HG03520 (cell line): ENCODE results near the gene CD6.

ENCODE experiments used
- ATAC-seq: cut with Tn5 transposase; IDR thresholded peaks from one replicate; pipeline ENCODE4 v1.9.1; 2021; ENCODE audit warnings: mild to moderate bottlenecking, moderate library complexity; ENCODE audit not compliant: unreplicated experiment

The CD6 gene

DNA sequence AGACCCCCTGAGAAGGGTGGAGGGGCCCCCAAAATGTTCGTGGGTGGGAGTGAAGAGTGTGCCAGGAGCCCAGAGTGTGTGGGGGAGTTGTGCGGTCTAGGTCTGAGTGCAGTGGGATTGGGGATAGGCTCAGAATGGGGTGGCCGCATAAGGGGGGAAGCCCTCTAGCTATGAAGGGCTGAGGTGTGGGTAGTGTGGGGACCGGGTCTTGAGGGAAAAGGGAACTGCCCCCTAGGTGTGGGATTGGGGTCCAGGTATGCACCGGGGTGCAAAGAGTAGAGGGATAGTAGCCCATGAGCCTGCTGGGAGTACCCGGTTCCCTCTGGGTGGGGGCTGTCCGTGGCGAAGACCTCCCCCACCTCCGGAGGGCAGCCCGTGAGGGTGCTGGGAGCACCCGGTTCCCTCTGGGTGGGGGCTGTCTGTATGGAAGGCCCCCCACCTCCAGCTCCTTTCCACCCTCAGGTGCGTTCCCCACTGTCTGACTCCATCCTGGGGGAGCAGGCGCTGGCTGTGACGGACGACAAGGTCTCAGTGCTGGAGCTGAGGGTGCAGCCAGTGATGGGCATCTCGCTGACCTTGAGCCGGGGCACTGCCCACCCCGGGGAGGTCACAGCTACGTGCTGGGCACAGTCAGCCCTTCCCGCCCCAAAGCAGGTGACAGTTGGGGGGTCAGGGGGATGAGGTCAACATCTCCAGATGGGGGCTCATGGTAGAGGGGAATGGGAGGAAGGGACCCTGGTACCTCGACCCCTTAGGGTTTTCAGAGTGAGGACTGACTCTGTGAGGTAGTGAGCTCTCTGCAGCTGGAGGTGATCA is 36.5 kb upstream of the CD6 start:
- no peak for ATAC-seq

DNA sequence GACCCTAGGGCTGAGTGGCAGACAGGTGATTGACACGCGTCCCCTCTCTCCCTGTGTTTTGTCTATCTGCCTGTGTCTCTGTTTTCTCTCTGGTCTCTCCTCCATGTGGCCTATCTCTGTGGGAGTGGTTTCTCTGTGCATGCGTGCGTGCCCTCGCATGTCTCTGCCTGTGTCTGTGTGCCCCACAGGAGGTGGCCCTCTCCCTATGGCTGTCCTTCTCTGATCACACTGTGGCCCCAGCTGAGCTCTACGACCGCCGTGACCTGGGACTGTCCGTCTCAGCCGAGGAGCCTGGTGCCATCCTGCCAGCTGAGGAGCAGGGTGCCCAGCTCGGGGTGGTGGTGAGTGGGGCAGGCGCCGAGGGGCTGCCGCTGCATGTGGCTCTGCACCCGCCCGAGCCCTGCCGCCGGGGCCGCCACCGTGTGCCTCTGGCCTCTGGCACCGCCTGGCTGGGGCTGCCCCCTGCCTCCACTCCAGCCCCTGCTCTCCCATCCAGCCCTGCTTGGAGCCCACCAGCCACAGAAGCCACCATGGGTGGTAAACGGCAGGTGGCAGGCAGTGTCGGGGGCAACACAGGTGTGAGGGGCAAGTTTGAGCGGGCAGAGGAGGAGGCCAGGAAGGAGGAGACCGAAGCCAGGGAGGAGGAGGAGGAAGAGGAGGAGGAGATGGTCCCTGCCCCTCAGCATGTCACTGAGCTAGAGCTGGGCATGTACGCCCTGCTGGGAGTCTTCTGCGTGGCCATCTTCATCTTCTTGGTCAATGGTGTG is 35.6 kb upstream of the CD6 start:
- ATAC-seq: no peak

DNA sequence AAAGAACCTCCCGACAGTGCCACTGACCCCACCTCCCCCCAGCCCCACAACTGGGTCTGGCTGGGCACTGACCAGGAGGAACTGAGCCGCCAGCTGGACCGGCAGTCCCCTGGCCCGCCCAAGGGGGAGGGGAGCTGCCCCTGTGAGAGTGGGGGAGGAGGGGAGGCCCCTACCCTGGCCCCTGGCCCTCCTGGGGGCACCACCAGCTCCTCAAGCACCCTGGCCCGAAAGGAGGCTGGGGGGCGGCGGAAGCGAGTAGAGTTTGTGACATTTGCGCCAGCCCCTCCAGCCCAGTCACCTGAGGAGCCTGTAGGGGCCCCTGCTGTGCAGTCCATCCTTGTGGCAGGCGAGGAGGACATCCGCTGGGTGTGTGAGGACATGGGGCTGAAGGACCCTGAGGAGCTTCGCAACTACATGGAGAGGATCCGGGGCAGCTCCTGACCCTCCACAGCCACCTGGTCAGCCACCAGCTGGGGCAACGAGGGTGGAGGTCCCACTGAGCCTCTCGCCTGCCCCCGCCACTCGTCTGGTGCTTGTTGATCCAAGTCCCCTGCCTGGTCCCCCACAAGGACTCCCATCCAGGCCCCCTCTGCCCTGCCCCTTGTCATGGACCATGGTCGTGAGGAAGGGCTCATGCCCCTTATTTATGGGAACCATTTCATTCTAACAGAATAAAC is 34.9 kb upstream of the CD6 start:
- ATAC-seq: no peak

DNA sequence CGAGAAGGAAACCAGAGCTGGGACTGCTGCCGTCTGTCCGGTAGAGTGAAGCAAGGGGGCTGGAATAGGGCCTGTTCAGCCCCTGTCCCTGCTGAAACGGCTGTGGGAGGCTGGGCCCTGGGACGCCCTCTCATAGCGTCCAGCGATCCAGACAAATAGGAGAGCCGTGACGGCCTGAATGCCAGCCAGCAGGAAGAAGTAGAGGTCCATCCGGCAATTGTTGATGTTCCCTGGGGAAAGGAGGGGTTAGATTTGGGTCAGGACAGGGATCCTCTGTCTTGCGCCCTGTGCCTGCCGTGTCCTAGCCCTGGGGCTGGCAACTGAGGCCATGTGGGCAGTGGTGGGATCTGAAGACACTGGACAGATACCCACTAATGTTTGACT is 34.3 kb upstream of the CD6 start:
- no peak for ATAC-seq

DNA sequence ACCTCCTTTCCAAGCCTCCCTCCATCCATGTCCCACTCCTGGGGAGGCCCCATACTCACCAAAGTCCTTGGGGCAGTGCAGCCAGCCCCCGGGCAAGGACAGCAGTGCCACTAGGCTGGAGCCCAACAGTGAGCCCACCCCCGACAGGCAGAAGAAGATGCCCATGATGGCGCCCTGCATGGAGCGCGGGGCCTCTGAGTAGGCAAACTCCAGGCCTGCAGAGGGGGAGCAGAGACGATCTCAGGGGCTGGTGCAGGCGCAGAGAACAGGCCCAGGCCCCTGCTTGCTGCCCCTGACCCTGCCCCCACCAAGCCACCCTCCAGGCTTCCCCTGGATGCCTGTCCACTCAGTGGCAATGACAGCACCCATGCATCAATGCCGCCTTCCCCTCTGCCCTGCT is 33.7 kb upstream of the CD6 start:
- no peak for ATAC-seq

DNA sequence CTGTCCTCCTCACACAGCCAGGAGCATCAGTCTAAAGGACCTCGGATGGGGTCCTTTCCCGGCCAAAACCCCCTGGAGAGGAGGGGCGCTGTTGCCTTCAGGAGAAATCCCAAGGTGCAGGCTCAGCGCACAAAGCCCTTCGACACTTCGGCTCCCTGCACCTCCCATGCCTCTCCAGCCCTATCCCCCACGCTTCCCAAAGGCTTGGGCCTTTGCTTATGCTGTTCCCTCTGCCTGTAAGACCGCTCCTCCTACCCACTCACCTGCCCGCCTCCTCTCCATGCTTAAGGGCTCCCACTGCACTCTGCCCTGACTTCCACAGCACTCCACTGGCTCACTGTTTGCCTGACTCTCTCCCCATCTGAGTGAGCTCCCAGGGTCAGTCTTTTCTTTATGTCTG is 33.0 kb upstream of the CD6 start:
- no peak for ATAC-seq

DNA sequence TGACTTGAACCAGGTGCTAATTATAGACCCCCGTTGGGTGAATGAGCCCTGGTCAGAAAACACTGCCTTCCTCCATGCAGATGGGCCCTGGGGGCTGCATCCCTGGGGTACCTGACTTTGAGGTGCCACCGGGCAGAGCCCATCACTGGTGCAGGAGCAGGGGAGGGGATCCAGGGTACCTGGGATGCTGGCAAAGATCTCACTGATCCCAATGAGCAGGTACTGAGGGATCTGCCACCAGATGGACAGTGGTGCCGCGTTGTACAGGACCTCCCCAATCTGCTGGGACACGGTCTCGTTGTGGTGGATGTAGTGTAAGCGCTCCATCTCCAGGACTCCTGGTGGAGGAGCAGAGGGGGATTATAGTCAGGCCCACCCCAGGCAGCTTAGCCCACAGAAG is 32.2 kb upstream of the CD6 start:
- ATAC-seq: no peak

DNA sequence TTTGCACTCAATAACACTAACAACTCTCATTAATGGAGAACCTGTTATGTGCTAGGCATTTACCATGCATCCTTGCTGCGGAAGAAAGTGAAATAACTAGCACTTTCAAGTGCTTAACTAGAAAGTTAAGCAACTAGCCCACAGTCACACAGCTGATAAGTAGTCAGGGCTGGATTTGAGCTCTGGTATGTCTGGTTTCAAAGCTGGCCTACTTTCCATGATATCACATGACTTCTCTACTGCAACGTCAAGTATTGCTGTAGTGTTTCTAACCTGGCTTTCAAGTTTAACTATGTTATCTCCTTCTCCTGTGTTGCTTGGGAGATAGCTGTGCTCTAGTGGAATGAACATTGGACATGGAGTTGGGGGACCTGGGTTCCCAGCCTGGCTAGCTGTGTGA is 31.6 kb upstream of the CD6 start:
- ATAC-seq: no peak

DNA sequence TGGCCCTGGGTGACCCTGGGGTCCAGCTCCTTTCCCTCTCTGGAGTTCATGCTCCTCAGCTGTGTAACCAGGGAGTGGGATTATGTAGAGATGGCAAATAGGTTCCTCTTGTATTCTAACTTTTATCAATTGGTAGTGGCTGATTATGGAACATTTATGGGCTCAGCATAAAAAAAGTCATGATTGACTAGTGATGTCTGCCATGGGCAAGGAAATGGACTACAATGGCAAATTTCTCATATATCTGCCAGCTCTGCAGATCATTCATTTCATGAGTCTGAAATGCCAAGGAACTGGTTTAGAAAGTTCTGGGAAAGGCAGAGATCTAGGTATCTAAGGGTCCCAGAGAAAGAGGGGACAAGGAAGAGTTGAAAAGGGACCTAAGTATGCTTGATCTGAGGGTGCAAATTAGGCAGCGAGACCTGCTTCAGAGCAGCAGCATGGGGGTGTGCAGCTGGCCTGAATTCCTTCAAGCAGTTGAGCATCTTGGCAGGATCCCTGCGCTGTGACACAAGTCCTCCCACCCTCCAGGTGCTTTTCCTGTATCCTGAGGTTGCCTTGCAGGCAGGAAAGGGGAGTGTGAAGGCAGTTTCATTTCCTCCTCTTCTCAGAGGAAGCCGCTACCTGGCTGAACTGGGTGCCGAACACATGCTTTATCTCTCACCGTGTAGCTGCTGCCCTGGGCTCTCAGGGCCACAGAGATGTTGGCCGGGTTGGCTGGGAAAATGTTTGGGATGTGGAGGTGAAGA is 29.9 kb upstream of the CD6 start:
- ATAC-seq: no peak

DNA sequence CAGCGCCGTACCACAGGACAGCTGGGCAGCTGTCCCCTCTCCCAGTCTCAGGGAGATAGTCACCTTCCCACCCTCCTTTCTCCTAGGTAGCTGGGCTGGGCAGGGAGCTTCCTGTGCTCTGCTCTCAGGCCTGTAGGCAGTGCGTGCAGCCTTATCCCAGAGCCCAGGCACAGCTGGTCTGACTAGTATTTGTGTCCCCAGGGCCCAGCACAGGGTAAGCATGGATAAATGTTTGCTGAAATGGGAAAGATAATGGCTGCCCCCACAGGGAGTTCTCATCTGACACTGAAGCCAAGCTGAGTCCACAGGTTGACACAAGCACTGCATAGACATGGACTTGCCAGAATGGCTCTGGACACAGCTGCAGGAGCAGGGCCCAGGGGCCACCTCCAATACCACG is 29.3 kb upstream of the CD6 start:
- ATAC-seq: no peak

DNA sequence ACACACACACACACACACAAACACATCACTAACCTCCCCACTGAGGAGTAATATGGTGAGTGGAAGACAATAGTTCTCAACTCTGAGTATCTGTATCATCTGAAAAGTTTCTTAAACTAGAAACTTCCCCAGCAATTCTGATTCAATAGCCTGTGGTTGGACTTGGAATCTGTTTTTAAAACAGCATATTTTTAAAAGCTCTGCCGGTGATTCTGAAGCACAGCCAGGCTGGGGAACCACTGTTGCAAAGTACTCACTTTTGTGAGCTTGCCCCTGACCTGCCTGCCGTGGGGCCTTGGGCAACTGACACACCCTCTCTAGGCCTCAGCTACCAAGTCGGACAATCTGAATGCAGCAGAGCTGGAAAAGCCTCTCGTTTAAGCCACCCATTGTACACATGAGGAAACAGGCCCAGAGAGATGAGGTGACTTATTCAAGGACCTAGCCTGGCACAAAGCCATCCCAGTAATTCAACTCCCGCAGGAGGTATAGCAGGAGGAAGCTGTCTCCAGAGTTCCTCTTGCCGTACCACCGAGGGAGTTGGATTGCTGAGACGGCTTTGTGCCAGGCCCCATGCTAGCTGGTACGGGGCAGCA is 28.4 kb upstream of the CD6 start:
- no peak for ATAC-seq

DNA sequence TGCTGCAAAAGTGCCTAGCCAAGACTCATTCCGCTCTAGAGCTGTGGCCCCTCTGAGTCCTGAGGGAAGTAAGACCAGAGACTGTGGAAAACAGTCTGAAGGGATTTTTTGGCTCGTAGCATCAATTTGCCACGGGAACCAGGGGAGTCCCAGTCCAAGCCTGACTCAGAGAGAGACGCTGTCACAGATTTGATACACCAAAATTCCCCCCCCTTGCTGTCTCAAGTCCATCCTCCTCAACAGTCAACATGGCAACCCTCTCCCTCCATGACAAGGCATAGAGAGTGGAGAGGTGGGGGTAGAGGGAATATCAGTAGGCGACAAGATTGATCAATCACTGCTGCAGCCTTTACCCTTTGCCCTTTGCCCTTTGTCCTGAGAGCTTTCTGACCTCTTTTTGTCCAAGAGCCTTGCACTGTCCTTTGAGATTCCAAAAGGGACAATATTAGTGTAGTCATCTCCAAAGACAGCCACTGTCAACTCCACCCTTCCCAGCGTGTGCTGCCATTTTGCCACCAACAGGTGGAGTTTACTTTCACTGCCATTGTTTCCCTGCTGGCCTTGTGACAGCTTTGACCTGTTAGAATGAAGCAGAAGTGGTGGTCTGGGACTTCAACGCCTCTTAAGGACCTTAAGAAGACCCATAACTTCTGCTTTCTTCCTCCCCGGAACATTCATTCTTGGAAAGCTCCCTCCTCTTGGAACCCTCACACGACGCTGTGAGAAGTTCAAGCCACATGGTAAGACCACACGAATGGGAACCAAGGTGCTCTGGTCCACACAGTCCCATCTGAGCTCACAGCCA is 26.8 kb upstream of the CD6 start:
- no peak for ATAC-seq

DNA sequence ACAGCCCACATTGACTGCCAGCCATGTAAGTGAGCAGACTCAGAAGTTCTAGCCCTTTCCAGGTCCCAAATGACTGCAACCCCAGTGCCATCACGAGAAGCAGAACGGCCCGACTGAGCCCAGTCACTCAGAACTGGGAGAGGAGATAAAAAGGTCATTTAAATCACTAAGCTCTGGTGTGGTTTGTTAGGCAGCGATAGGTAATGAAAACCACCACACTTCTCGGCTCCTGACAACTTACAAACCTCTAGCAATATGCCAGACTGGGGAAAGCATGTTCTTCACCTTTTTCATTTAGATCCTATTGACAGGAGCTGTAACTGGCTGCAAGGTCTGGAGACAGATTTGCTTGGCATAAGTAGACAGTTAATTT is 26.2 kb upstream of the CD6 start:
- no peak for ATAC-seq

DNA sequence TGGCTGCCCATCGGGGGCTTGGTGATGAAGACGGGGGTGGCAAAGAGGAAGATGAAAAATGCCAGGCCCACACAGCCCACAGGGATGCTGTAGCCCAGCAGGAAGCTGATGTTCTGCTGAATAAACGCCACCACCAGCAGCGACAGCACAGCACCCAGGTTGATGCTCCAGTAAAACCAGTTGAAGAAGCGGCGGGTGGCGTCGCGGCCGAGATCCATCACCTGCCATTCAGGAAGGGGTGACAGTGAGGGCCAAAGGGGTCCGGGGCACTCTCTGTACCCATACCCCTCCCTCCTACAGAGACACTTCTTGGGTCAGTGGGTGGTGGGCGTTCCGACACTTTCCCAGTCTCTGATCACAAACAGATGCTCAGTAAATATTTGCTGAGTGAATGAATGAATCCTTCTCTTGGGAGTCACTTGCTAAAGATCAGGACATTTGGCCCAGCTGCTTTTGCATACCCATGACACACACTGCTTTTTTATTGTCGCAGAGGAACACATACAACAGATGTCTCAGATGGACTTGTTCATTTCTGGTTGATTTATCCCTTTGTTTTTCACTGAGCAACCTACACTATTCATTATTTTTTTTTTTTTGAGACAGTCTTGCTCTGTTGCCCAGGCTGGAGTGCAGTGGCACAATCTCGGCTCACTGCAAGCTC is 24.7 kb upstream of the CD6 start:
- no peak for ATAC-seq

DNA sequence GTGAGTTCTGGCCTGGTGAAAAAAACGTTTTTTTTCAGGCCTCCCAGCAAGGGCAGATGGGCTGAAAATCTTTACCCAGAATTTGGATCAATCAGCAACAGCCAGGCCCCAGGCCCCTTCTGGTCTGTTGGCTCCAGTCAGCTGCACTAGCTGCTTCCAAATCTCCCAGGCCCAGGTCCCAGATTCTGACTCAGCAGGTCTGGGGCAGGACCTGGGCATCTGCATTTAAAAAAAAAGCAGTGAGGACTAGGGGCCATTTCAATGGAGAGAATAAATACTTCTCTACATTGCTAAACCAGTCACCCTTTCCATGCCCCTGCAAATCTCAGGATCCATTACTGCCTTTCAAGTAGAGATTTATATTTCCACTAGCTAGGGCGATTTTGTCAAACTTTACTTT is 23.8 kb upstream of the CD6 start:
- ATAC-seq: no peak

DNA sequence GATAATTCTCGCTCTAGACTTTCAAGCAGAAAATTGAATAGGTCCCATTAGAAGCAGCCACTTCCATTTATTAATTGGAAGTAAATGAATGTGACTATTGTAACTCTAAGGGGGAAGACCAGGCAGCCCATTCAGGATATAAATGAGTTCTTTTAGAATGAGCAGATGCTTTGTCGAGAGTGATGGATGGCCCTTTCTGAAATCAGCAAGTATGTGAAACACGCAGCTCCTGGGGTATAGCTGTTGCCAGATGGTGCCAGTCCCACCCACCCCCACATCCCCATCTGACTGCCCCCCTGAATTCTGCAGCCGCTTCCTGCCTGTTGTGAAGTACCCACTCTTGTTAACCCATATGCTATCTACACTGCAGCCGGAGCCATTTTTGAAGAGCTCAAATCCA is 23.2 kb upstream of the CD6 start:
- no peak for ATAC-seq

DNA sequence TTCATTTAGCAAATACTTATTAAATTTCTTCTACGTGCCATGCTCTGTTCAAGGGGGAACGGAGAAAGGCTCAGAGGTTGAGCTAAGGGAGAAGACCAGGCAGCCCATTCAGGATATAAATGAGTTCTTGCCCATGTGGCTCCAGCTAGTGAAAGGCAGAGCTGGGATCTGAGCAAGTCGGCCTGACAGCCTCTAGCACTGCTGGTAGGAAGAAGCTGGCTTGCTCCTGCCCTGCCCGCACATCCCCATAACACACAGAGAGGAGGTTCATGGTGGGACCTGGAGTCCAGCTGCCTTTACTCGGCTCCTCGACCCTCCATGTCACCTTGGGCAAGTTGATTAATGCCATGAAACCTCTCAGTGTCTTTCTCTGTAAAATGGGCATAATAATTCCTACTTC is 21.5 kb upstream of the CD6 start:
- ATAC-seq: no peak

DNA sequence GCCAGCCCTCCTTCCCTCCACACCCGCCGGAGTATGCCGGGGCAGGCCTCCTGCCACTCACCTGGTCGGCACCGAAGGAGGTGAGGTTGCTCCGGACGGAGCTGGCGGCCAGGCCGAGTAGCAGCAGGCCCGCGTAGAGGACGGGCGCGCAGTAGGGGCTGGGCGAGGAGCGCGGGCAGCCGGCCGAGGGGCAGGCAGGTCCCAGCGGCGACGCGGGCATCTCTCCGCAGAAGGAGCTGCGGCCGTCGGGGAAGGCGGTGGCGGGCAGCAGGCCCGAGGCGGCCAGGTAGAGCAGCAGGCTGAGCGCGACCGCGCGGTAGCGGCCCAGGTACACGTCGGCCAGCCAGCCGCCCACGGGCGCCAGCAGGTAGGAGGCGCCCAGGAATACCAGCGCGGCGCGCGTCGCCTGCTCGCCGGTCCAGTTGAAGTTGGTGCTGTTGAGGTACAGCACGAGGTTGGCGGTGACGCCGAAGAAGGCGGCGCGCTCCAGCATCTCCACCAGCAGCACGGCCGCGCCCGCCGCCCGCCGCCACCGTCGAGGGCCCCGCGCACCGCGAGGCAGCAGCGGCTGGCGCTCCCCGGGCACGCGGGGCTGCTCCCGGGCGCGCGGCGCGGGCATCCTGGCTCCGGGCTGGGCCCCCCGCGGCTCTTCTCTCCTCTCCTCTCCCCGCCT is 20.4 kb upstream of the CD6 start:
- no peak for ATAC-seq

DNA sequence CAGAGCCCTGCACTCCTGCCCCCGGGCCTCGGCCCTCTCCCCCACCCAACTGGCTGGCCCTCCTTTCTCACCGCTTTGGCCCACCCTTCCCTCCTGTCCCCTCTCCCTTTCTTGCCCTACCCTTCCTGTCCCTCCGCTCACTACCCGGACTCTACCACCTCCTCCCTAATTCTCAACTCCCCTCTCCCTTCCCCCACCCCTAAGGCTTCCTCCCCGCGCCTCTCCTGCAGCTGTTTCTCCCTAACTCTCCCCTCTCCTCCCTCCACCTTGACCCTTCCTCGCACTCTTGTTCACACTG is 19.9 kb upstream of the CD6 start:
- ATAC-seq: no peak
